ENCODE results near the gene LMO1. TPM values are rescaled to one million over a fixed set of nuclear protein-coding genes. Genes with fewer than 3 reads are reported as not detected.

Gene LMO1
- total and polyA plus RNA-seq, 4 donors = not detected

- TF ChIP-seq RXRA (IDR thresholded peaks at IDR 0.05) (no peak), ZBTB33 (IDR thresholded peaks at IDR 0.05) (no peak), FOXA1 (IDR thresholded peaks at IDR 0.05) (no peak), YY1 (IDR thresholded peaks at IDR 0.05) (no peak), NR2F2 (IDR thresholded peaks at IDR 0.05) (no peak)
These were observed 11.3 kb downstream of the LMO1 start (continued) for GRCh38 chr11:8252388-8252787.

DNA sequence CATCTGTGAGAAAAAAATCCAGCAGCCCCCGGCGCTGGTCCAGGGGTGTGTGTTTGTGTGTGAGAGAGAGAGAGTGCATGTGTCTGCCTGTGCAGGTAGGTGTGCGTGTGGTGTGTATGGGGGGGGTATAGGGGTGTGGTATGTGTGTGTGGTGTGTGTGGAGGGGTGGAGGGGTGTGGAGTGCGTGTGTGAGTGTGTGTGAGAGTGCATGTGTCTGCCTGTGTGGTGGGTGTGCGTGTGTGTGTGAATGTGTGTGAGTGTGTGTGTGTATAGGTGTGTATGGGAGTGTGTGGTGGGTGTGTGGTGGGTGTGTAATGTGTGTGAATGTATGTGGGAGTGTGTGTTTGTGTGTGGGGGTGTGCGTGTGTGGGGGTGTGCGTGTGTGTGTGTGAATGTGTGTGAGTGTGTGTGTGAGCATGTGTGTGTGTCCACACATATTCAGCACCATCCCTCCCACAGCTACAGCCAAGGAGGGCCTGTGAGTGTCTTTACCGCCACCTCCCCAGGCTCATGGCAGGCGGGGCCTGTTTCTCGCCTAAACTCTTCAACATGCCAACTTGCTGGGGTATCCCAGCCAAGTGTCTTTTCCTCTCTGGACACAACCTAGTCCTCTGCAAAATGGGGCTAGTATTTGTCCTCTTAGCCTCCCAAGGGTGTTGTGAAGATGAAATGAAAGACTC lies 11.9 kb downstream of the LMO1 start:
- Histone ChIP-seq H3K27me3 (ENCODE audit: control insufficient read depth in 4 of 4, insufficient read depth in 4 of 4, low read length in 3 of 4) (no peaks in the 10 kb centered on the region), H3K36me3 (ENCODE audit: control insufficient read depth in 4 of 4, insufficient read depth in 3 of 4, low read depth in 1 of 4, low read length in 3 of 4) (no peaks in the 10 kb centered on the region), H3K9me3 (ENCODE audit: control insufficient read depth in 4 of 4, low read length in 3 of 4) (no peaks in the 10 kb centered on the region), H3K9ac (ENCODE audit: low read depth in 1 of 2, low read length in 2 of 2) (no peak overlapping the region), H3K27ac (ENCODE audit: low read depth in 1 of 2, low read length in 2 of 2) (no peak overlapping the region), H3K4me1 (ENCODE audit: control insufficient read depth in 4 of 4, insufficient read depth in 4 of 4, low read length in 3 of 4) (no peaks in the 10 kb centered on the region), H3K4me3 (ENCODE audit: low read depth in 1 of 3, low read length in 3 of 3) (no peak overlapping the region)
- DNase-seq (ENCODE audit: low spot score) = no peak
- WGBS = 88% methylated on average over 10 of the region's 10 CpGs
- TF ChIP-seq TAF1 (conservative IDR thresholded peaks at IDR 0.05) (no peak), RAD21 (IDR thresholded peaks at IDR 0.05) (no peak), ZBTB33 (IDR thresholded peaks at IDR 0.05) (no peak), YY1 (IDR thresholded peaks at IDR 0.05) (no peak), SP1 (IDR thresholded peaks at IDR 0.05) (no peak), ATF3 (IDR thresholded peaks at IDR 0.05) (no peak), RXRA (IDR thresholded peaks at IDR 0.05) (no peak), HNF4A (conservative IDR thresholded peaks at IDR 0.05) (no peak), FOXA1 (IDR thresholded peaks at IDR 0.05) (no peak), JUND (IDR thresholded peaks at IDR 0.05) (no peak), HNF4G (IDR thresholded peaks at IDR 0.05) (no peak)
- TF ChIP-seq, protein P1, sequence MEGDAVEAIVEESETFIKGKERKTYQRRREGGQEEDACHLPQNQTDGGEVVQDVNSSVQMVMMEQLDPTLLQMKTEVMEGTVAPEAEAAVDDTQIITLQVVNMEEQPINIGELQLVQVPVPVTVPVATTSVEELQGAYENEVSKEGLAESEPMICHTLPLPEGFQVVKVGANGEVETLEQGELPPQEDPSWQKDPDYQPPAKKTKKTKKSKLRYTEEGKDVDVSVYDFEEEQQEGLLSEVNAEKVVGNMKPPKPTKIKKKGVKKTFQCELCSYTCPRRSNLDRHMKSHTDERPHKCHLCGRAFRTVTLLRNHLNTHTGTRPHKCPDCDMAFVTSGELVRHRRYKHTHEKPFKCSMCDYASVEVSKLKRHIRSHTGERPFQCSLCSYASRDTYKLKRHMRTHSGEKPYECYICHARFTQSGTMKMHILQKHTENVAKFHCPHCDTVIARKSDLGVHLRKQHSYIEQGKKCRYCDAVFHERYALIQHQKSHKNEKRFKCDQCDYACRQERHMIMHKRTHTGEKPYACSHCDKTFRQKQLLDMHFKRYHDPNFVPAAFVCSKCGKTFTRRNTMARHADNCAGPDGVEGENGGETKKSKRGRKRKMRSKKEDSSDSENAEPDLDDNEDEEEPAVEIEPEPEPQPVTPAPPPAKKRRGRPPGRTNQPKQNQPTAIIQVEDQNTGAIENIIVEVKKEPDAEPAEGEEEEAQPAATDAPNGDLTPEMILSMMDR (IDR thresholded peaks at IDR 0.05; ENCODE audit: low read depth, low read length, missing input control) = no peak

- H3K4me3 ChIP-seq (ENCODE audit: low read depth in 1 of 3, low read length in 3 of 3) = no peak overlapping the region
- no peak overlapping the region for H3K27ac ChIP-seq (ENCODE audit: low read depth in 1 of 2, low read length in 2 of 2)
- H3K9ac ChIP-seq (ENCODE audit: low read depth in 1 of 2, low read length in 2 of 2) = no peak overlapping the region
- H3K4me1 ChIP-seq (ENCODE audit: control insufficient read depth in 4 of 4, insufficient read depth in 4 of 4, low read length in 3 of 4) = no peaks in the 10 kb centered on the region
- H3K9me3 ChIP-seq (ENCODE audit: control insufficient read depth in 4 of 4, low read length in 3 of 4) = no peaks in the 10 kb centered on the region
- no peak for DNase-seq (ENCODE audit: low spot score)
- H3K36me3 ChIP-seq (ENCODE audit: control insufficient read depth in 4 of 4, insufficient read depth in 3 of 4, low read depth in 1 of 4, low read length in 3 of 4) = no peaks in the 10 kb centered on the region
- TF ChIP-seq RAD21 (IDR thresholded peaks at IDR 0.05) (no peak), EGR1 (IDR thresholded peaks at IDR 0.05; ENCODE audit: low read depth in 2 of 2) (no peak), ATF3 (IDR thresholded peaks at IDR 0.05) (no peak), GABPA (IDR thresholded peaks at IDR 0.05 in 1 of 2, conservative IDR thresholded peaks at IDR 0.05 in 1 of 2) (no peak)
- TF ChIP-seq, protein P2, sequence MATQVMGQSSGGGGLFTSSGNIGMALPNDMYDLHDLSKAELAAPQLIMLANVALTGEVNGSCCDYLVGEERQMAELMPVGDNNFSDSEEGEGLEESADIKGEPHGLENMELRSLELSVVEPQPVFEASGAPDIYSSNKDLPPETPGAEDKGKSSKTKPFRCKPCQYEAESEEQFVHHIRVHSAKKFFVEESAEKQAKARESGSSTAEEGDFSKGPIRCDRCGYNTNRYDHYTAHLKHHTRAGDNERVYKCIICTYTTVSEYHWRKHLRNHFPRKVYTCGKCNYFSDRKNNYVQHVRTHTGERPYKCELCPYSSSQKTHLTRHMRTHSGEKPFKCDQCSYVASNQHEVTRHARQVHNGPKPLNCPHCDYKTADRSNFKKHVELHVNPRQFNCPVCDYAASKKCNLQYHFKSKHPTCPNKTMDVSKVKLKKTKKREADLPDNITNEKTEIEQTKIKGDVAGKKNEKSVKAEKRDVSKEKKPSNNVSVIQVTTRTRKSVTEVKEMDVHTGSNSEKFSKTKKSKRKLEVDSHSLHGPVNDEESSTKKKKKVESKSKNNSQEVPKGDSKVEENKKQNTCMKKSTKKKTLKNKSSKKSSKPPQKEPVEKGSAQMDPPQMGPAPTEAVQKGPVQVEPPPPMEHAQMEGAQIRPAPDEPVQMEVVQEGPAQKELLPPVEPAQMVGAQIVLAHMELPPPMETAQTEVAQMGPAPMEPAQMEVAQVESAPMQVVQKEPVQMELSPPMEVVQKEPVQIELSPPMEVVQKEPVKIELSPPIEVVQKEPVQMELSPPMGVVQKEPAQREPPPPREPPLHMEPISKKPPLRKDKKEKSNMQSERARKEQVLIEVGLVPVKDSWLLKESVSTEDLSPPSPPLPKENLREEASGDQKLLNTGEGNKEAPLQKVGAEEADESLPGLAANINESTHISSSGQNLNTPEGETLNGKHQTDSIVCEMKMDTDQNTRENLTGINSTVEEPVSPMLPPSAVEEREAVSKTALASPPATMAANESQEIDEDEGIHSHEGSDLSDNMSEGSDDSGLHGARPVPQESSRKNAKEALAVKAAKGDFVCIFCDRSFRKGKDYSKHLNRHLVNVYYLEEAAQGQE (IDR thresholded peaks at IDR 0.05) = no peak
- no peaks in the 10 kb centered on the region for H3K27me3 ChIP-seq (ENCODE audit: control insufficient read depth in 4 of 4, insufficient read depth in 4 of 4, low read length in 3 of 4)
- WGBS = 84% methylated on average over 11 of the region's 11 CpGs
These were observed 12.6 kb downstream of the LMO1 start for GRCh38 chr11:8250981-8251615.
